GM19463 (cell line): ENCODE data around the gene EPAS1.

Experiments used
- ATAC-seq: cut with Tn5 transposase; IDR thresholded peaks from one replicate; pipeline ENCODE4 v1.9.1; 2021; ENCODE audit warnings: mild to moderate bottlenecking, moderate library complexity; ENCODE audit not compliant: unreplicated experiment

The EPAS1 gene

DNA sequence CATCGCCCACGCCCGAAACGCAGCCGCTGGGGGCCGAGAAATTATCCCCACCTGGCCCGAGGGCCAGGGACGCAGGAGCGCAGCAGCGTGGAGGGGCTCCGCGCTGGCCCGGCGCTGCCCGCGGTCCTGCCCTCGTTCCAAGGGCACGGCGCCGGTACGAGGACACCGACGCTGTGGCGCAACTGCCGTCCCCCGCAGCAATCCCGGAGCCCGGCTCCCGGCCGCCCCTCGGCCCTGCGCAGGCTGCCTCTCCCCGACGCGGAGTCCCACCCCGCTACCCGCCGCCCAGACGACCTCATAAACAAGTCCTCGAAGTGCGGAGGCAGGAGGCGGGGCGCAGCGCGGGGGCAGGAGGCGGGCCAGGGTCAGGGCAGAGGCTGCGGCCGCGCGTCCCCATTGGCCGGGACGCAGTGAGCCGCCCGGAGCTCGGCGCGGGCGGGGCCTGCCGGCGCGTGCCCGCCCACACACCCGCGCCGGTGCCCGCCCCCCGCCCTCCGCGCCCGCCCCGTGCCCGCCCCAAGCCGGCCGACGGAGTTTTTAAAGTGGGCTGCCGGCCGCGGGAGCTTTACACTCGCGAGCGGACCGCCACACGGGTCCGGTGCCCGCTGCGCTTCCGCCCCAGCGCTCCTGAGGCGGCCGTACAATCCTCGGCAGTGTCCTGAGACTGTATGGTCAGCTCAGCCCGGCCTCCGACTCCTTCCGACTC lies at the start of gene EPAS1:
TSS of gene EPAS1 (plus strand) at position 568 of the 706 bp plus-strand sequence. CDS start 505 bp downstream, outside the sequence.
- peak; percentile 89 for ATAC-seq

GRCh38 chr2:46248171-46248570 lies 49.0 kb upstream of the EPAS1 start:
- ATAC-seq: no peak

DNA sequence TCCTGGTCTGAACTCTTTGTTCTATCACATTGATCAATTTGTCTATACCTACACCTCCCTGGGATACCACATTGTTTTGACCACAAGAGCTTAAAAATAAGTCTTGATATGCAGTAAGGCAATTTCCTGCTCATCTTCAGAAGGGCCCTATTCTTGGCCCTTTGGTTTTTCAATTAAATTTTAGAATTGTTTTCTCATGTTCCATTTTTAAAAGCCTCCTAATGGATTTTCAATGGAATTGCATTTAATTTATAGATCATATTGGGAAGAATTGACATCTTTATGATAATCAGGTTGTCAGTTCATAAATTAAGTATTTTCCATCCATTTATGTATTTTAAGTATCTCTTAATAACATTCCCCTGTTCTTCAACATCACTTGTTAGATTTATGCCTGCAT lies 47.6 kb upstream of the EPAS1 start:
- no peak for ATAC-seq

DNA sequence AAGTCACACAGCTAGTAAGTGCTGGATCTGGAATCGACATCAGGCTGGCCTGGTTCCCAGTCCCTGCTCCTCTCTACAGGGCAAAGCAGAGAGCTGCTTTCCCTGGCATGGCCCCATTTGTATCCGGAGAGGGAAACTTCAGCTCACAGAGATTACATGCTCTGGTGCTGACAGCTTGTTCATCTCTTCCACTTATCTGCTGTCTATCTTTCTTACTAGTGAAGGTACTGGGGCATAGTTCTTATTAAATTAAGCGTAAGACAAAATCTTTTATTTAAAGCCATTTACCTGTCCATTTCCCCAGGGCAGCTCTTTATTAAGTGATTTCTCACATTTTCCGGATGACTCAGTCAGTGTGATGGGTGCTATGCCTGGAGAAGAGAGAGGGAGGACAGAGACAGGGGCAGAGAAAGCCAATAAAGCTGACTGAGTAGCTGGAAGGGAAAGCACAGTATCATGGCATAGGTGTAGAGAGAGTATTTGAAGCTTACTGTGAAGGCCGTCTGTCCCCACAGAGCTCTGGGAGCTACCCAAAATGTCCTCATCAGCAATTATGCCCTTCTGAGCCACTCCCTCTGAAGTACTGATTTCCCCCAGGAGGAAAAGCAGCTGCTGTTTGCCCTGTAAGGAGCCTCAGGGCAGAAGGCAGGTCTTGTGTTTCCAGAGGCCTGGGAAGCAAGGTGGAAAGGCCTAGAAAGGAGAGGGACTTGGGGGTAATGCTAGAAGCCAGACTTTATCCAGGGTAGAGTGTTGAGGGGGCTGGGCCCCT lies 44.1 kb upstream of the EPAS1 start:
- no peak for ATAC-seq

- ATAC-seq: no peak
Observed at GRCh38 chr2:46254474-46254873, 42.7 kb upstream of the EPAS1 start.

DNA sequence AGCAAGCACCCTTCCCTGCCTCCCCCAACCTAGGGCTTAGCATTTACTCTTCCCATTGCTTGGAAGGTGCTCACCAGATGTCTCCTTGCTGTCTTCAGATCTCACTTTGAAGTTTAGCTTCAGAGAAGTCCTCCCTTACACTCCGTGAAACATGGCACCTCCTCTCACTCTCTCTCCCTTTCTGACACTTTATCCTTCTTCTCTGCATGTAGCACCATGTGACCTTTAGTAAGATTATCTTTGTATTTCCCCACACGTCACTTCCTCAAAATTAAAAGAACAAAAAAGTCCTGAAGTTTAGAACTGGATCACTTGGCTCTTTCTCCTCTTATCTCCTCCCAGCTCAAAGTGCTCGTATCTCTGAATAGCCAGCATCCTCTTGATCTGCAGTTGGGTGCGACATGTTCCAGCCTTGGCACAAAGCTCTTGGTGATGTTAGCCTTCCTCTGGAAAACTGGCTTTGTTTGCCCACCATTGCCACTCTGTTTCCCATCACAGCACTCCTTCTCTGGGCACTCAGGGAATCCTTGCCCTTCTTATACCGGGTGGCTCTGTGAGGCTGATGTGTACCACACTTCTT lies 40.6 kb upstream of the EPAS1 start:
- no peak for ATAC-seq

- no peak for ATAC-seq
Observed at GRCh38 chr2:46257476-46257875, 39.7 kb upstream of the EPAS1 start.

- ATAC-seq: no peak
Observed at GRCh38 chr2:46257980-46258379, 39.2 kb upstream of the EPAS1 start.

DNA sequence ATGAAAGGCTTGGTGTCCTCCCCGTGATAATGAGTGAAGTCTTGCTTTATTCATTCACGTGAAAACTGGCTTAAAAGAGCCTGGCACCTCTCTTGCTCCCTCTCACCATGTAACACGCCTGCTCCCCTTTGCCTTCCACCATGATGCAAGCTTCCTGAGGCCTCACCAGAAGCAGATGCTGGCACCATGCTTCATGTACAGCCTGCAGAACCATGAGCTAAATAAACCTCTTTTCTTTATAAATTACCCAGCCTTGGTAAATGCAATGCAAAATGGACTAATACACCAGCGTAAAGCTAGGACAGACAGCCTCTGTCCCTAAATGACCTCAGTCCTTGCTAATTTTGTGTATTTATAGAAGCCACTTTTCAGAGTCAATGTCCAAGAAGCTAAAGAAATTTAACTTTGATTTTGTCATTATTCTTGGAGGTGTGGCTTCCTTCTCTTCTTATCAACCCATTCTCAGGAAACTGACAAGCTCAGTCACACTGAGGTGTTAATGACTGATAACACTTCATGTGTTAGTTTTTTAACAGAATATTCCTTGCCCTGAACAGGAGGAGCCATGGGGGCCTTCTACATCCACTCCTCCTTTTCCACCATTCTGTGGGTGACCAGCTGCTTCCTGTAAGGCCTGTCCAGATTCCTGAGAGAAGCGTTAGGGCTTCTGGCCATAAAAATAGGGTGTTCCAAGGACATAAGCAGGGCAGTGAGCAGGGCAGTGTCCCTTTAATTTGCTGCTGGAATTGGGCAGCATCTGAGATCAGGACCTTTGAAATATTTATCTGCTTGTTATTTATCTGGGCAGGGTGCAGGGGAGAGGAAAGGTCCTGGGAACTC lies 38.0 kb upstream of the EPAS1 start:
- no peak for ATAC-seq

GRCh38 chr2:46259777-46260168 lies 37.4 kb upstream of the EPAS1 start:
- ATAC-seq: no peak

DNA sequence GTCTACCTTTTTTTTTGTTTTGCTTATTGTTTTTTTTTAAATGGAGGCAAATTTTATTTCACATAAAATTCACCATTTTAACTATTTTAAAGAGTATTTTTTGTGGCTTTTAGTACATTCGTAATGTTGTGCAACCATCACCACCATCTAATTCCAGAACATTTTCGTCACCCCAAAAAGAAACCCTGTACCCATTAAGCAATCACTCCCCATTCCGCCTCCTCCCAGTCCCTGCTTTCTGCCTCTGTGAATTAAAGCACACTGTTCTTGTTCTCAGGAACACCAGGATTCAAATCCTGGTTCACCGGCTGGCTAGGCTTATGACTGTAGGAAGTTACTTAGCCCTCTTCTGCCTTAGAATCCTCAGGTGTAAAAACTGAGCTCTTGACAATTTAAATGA lies 36.9 kb upstream of the EPAS1 start:
- ATAC-seq: no peak

- ATAC-seq: no peak
Observed at GRCh38 chr2:46262248-46262938, 34.8 kb upstream of the EPAS1 start.

DNA sequence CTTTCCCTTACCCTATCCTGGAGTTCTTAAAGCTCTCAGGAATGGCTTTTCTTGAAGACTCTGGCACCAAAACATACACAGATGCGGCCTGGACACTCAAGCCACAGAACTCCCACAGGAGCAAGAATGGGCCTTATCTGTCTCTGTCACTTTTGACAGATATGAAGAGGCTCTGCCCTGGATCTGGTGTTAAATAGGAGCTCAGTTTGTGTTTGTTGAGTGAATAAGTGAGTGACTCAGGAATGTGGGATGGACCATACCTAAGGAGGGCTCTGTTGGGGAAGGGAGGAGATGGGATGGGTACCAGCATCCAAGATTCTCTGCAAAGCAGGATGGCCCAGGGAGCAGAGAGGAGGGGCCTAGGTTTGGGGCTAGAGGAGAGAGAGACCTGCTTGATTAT lies 33.9 kb upstream of the EPAS1 start:
- no peak for ATAC-seq

DNA sequence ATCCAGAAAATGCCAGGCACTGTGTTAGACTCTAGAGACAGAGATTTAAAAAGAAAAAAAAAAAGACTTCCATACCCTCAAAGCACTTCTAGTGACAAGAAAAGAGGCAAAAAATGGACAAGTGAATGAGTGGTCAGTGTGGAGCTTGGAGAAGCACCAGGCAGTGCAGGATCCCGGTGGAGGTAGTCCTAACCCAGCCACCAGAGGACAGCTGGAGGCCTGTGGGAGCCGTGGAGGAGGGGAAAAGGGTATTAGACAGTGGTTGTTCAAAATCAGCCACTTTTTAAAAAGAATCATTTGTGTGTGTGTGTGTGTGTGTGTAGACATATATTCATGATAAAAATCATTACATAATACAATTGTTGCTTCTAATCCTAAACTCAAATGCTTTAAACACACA lies 32.8 kb upstream of the EPAS1 start:
- ATAC-seq: no peak

DNA sequence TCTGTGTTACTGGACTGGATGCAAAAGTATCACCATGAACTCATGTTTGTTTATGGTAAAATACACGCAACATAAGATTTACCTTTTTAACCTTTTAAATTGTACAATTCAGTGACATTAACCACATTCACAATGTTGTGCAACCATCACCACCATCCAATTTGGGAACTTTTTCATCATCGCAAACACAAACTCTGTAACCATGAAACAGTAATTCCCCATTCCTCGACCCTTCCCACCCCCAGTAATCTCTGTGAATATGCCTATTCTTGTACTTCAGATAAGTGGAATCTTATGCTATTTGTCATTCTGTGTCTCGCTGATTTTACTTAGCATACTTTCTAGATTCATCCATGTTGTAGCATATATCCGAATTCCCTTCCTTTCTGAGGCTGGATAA lies 31.1 kb upstream of the EPAS1 start:
- ATAC-seq: no peak

DNA sequence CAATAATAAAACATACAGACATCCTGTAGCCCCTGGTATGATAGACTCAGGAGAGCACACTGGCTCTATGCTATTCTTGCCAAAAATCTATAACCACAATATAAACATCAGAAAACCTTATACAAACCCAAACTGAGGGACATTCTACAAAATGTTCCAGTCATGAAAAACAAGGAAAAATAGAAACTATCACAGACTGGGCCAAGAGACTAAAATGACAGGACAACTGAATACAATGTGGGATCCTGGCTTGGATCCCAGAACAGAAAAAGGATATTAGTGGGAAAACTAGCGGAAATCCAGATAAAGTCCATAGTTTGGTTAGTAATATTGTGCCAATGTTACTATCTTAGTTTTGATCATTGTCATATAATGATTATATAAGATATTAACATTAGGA lies 29.6 kb upstream of the EPAS1 start:
- no peak for ATAC-seq

GRCh38 chr2:46268196-46268595 lies 29.0 kb upstream of the EPAS1 start:
- ATAC-seq: no peak

GRCh38 chr2:46269001-46269400 lies 28.2 kb upstream of the EPAS1 start:
- no peak for ATAC-seq

DNA sequence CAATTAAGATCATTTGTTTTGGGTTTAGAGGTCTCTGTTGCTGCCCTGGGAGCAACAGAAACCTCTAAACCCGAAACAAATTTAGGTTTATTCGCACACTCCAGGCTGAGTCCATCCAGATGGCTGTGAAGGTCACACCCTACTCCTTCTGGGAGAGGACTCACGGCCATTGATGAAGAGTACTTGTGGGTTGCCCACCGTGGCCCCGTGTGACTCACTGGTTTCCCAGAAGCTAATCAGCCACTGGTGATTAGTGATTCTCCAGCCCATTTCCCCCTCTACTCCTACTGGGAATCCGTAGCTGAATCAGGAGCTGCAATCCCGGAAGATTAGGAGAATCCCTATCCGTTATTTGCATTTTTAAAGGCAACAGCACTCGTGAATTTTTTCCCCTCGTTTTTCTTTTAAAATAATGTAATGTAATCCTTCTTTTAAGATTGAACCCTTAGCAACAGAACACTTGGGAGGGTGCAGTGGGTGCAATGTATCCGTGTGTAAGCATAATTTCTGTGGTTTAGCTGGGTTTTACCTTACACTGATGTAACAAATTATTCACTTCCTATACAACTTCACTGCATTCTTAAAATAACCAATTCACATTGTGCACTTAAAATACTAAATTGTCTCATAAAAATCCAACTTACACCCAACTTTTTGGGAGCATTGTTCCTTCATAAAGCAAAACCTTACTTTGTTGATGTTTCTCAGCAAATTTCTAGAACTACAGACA lies 27.5 kb upstream of the EPAS1 start:
- ATAC-seq: no peak

DNA sequence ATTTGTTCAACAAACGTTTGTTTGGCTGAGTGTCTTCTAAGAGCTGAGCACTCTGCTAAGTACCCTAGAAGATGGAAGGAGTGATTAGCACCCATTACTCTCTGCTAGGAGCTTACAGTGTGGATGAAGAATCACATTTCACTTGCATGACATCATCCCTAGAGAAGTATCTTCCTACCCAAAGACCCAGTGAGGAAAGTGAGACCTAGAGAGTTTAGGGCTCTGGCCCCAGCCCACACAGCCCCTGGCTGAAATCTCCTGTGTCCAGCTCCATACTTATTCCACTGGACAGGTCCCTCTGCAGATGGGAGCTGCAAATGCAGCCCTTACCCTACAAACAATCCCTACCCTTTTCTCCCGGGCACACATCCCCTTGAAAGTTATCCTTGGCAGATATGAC lies 26.8 kb upstream of the EPAS1 start:
- no peak for ATAC-seq
